Gastroesophageal sphincter (tissue), 3 donors: ENCODE results near the gene IQSEC1.

ENCODE experiments used
- CTCF ChIP-seq, 4 experiments: fragments of 200-600 bp in 2 of 4; fragments of 450-650 bp in 2 of 4; sonication (generic) in 1 of 4; IDR thresholded peaks; one replicate each; pipeline ENCODE4 v1.5.1; 2017 to 2019; ENCODE audit warnings: antibody characterized with exemption in 4 of 4, mild to moderate bottlenecking in 2 of 4, moderate library complexity in 2 of 4
- POLR2AphosphoS5 ChIP-seq: sonication (generic); formaldehyde crosslinking; IDR thresholded peaks from one replicate; pipeline ENCODE4 v1.6.1; 2017; ENCODE audit warnings: antibody characterized with exemption

- no peak for TF ChIP-seq CTCF (IDR thresholded peaks at IDR 0.05)
- TF ChIP-seq POLR2AphosphoS5: no peak
Measured at GRCh38 chr3:12908859-12909258, 164.4 kb downstream of the IQSEC1 start.
